Kidney epithelial cell (primary cell): ENCODE measurements around the gene ATP4A. TPM values are rescaled to one million over a fixed set of nuclear protein-coding genes. Genes with fewer than 3 reads are reported as not detected.
"Not testable (repeated sequence)": the region's sequence is repeated elsewhere in the genome, so short reads cannot be mapped to it uniquely, and the experiment has no call there.

Experiments
- DNase-seq: peaks from one replicate; pipeline ENCODE4 v3.0.0-alpha.2; 2010; ENCODE audit warnings: low read depth
- H3K27me3 ChIP-seq: 2 replicates; pipeline ENCODE4 v1.6.0; 2011; ENCODE audit warnings: low read length; ENCODE audit not compliant: control insufficient read depth, insufficient read depth
- H3K36me3 ChIP-seq: 2 replicates; pipeline ENCODE4 v1.5.1; 2011; ENCODE audit warnings: low read length; ENCODE audit not compliant: control insufficient read depth, insufficient read depth
- H3K4me3 ChIP-seq: 2 replicates; pipeline ENCODE4 v1.5.1; 2011; ENCODE audit warnings: low read depth, mild to moderate bottlenecking, control low read depth, low read length
- CTCF ChIP-seq: IDR thresholded peaks from 2 replicates; pipeline ENCODE4 v1.5.1; 2011; ENCODE audit warnings: mild to moderate bottlenecking, moderate library complexity, low read length, control low read depth, inconsistent platforms; ENCODE audit not compliant: insufficient read depth, poor library complexity, severe bottlenecking
- total RNA-seq: library from RNA; depleted of rRNA; stranded (reverse); fragments of >200 nt; gene quantifications from 2 replicates; pipeline ENCODE4 v1.2.3, GENCODE V29; 2015

ATP4A gene
- total RNA-seq, 1 donor from 2014 or later: not detected

DNA sequence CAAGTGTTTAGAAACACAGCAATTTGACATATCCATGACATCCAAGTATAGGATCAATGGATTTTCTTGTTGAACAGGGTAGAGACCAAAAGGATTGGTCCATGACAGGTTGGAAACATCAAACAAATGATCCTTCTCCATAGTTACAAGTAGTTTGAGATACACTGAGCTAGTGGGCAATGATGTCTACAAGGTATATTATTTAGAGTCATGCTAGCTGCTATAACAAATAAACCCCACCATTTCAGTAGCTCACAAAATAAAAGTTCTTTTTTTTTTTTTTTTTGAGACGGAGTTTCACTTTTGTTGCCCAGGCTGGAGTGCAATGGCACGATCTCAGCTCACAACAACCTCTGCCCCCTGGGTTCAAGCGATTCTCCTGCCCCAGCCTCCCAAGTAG lies 44.2 kb upstream of the ATP4A start:
- no peak for TF ChIP-seq CTCF
- no peak overlapping the region for H3K4me3 ChIP-seq
- DNase-seq: no peak
- H3K36me3 ChIP-seq: no peaks in the 10 kb centered on the region
- H3K27me3 ChIP-seq: no peaks in the 10 kb centered on the region

- not testable (repeated sequence) for H3K4me3 ChIP-seq, DNase-seq, H3K36me3 ChIP-seq, H3K27me3 ChIP-seq
Observed at GRCh38 chr19:35607170-35607569, 43.7 kb upstream of the ATP4A start.

DNA sequence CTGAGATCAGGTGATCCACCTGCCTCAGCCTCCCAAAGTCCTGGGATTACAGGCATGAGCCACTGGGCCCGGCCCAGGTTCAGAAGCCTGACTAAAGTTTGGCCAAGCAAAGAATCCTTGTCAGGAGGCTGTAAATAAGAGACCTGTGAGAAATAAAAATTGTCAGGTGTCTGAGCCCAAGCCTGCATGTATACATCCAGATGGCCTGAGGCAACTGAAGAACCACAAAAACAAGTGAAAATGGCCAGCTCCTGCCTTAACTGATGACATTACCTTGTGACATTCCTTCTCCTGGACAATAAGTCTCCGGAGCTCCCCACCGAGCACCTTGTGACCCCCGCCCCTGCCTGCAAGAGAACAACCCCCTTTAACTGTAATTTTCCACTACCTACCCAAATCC lies 41.0 kb upstream of the ATP4A start:
- H3K36me3 ChIP-seq, H3K27me3 ChIP-seq, H3K4me3 ChIP-seq, DNase-seq: not testable (repeated sequence)

DNA sequence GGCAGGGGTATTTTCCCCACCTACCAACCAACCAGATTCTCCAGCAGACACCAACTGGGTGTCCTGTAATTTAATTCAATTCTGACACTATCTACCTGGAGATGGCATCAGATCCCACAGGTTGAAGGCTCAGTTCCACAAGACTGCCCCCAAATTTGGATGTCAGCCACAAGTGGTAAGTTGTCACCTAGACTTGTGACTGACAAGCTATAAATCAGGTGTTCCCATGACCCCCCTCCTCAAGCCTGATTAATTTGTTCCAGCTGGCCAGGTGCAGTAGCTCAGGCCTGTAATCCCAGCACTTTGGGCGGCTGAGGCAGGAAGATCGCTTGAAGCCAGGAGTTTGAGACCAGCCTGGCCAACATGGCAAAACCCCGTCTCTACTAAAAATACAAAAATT lies 38.5 kb upstream of the ATP4A start:
- Histone ChIP-seq H3K27me3 (no peaks in the 10 kb centered on the region), H3K36me3 (no peaks in the 10 kb centered on the region), H3K4me3 (no peak overlapping the region)
- DNase-seq: no peak
- TF ChIP-seq CTCF: no peak

DNA sequence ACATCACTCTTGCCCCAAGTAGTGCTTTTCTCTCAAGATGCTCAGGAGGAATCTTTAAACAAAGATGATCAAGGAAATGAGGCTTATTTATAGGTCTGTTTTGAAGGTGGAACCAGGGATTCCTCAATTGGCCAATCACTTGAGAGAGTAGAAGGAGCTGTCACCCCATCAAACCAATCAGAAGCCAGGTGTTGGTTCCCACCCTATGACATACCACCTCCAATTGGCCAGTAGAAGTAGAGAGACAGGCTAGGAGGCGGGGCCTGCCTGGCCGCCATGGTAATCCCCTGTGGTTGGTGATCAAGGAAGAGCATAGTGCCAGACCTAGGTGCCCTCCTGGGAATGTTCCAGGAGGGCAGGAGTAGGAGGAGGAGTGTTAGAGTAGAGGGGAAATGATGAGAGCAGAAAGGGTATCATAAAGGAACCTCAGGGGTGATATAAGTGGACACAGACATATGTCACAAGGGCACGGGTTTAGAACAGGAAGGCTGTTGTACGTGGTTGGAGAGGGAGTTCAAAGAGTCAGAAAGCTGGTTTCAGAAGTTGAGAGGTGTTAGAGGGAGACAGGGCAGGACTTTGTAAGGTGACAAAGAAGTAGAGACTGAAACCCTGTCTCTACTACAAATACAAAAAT lies 33.0 kb upstream of the ATP4A start:
- DNase-seq: no peak
- Histone ChIP-seq H3K36me3 (no peaks in the 10 kb centered on the region), H3K27me3 (no peaks in the 10 kb centered on the region), H3K4me3 (no peak overlapping the region)
- no peak for TF ChIP-seq CTCF

DNA sequence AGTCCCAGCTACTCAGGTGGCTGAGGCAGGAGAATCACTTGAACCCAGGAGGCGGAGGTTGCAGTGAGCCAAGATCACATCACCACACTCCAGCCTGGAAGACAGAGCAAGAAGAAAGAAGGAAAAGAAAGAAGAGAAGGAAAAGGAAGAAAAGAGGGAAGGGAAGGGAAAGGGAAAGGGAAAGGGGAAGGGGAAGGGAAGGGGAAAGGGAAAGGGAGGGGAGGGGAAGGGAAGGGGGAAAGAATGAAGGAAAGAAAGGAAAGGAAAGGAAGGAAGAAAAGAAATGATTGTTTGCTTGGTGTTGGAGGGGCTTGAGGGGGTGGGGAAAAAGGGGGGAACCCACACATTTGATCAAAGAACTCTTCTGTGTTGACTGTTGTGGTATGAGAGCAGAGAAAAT lies 32.5 kb upstream of the ATP4A start:
- H3K27me3 ChIP-seq: no peaks in the 10 kb centered on the region
- H3K36me3 ChIP-seq: no peaks in the 10 kb centered on the region
- DNase-seq: no peak
- no peak for TF ChIP-seq CTCF
- H3K4me3 ChIP-seq: no peak overlapping the region

DNA sequence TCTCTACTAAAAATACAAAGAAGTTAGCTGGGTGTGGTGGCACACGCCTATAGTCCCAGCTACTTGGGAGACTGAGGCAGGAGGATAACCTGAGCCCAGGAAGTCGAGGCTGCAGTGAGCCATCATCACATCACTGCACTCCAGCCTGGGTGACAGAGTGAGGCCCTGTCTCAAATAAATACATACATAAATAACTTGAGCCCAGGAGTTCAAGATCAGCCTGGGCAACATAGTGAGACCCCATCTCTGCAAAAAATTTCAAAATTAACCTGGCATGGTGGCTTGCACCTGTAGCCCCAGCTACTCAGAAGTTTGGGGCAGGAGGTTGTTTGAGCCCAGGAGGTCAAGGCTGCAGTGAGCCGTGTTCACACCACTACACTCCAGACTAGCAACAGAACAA lies 31.6 kb upstream of the ATP4A start:
- DNase-seq, H3K27me3 ChIP-seq, H3K4me3 ChIP-seq, H3K36me3 ChIP-seq: not testable (repeated sequence)
